Parathyroid adenoma (tissue), 2 donors: ENCODE data around the gene FOXD1.

ENCODE experiments used
- H2AFZ ChIP-seq: fragments of 300-600 bp; sonication (generic); one replicate; pipeline ENCODE4 v1.7.0; 2017; ENCODE audit warnings: antibody characterized with exemption, mild to moderate bottlenecking
- H3K27ac ChIP-seq: fragments of 300-600 bp; sonication (generic); one replicate; pipeline ENCODE4 v1.7.0; 2017
- H3K27me3 ChIP-seq: fragments of 300-600 bp; sonication (generic); one replicate; pipeline ENCODE4 v1.7.0; 2017; ENCODE audit warnings: low read length; ENCODE audit not compliant: control insufficient read depth, insufficient read depth
- H3K36me3 ChIP-seq: fragments of 300-600 bp; sonication (generic); one replicate; pipeline ENCODE4 v1.7.0; 2017; ENCODE audit warnings: low read length; ENCODE audit not compliant: control insufficient read depth, insufficient read depth
- H3K4me1 ChIP-seq: fragments of 300-600 bp; sonication (generic); one replicate; pipeline ENCODE4 v1.7.0; 2017; ENCODE audit warnings: control low read depth
- H3K4me2 ChIP-seq: fragments of 300-600 bp; sonication (generic); one replicate; pipeline ENCODE4 v1.7.0; 2017; ENCODE audit warnings: low read length
- H3K4me3 ChIP-seq: fragments of 300-600 bp; sonication (generic); one replicate; pipeline ENCODE4 v1.7.0; 2017; ENCODE audit warnings: low read depth, low read length
- H3K79me2 ChIP-seq: fragments of 300-600 bp; sonication (generic); one replicate; pipeline ENCODE4 v1.7.0; 2017; ENCODE audit warnings: control low read depth
- H3K9ac ChIP-seq: fragments of 300-600 bp; sonication (generic); one replicate; pipeline ENCODE4 v1.7.0; 2017; ENCODE audit warnings: mild to moderate bottlenecking
- H3K9me3 ChIP-seq: fragments of 300-600 bp; sonication (generic); one replicate; pipeline ENCODE4 v1.7.0; 2017; ENCODE audit warnings: low read length; ENCODE audit not compliant: control insufficient read depth
- CTCF ChIP-seq: fragments of 300-600 bp; sonication (generic); IDR thresholded peaks from one replicate; pipeline ENCODE4 v1.7.0; 2017; ENCODE audit warnings: antibody characterized with exemption, mild to moderate bottlenecking
- donor health status: primary hyperparathyroidism.

Gene FOXD1

GRCh38 chr5:73434461-73434860, 14.1 kb downstream of the FOXD1 start:
- H3K27ac ChIP-seq = no peak overlapping the region
- TF ChIP-seq CTCF = no peak
- H2AFZ ChIP-seq = no peak overlapping the region
- H3K4me3 ChIP-seq = no peak overlapping the region
- H3K9ac ChIP-seq = no peak overlapping the region
- H3K27me3 ChIP-seq = peaks cover 15% of the 10 kb centered on the region
- H3K9me3 ChIP-seq = no peaks in the 10 kb centered on the region
- no peaks in the 10 kb centered on the region for H3K79me2 ChIP-seq
- H3K4me2 ChIP-seq = no peak overlapping the region
- no peaks in the 10 kb centered on the region for H3K36me3 ChIP-seq
- no peaks in the 10 kb centered on the region for H3K4me1 ChIP-seq

GRCh38 chr5:73433982-73434342, 14.6 kb downstream of the FOXD1 start:
- H3K9me3 ChIP-seq = no peaks in the 10 kb centered on the region
- no peak for TF ChIP-seq CTCF
- H3K36me3 ChIP-seq = no peaks in the 10 kb centered on the region
- H2AFZ ChIP-seq = no peak overlapping the region
- peaks cover 12% of the 10 kb centered on the region for H3K27me3 ChIP-seq
- no peak overlapping the region for H3K27ac ChIP-seq
- no peak overlapping the region for H3K4me2 ChIP-seq
- no peaks in the 10 kb centered on the region for H3K4me1 ChIP-seq
- H3K9ac ChIP-seq = no peak overlapping the region
- no peak overlapping the region for H3K4me3 ChIP-seq
- H3K79me2 ChIP-seq = no peaks in the 10 kb centered on the region

- TF ChIP-seq CTCF = no peak
- Histone ChIP-seq H3K79me2 (no peaks in the 10 kb centered on the region), H3K4me3 (no peak overlapping the region), H3K27me3 (peaks cover 8% of the 10 kb centered on the region), H3K4me1 (no peaks in the 10 kb centered on the region), H3K36me3 (no peaks in the 10 kb centered on the region), H3K27ac (no peak overlapping the region), H2AFZ (no peak overlapping the region), H3K9me3 (no peaks in the 10 kb centered on the region), H3K9ac (no peak overlapping the region), H3K4me2 (no peak overlapping the region)
Measured at GRCh38 chr5:73433272-73433981, 15.2 kb downstream of the FOXD1 start.

- H3K9ac ChIP-seq = no peak overlapping the region
- H3K36me3 ChIP-seq = no peaks in the 10 kb centered on the region
- H3K4me2 ChIP-seq = no peak overlapping the region
- no peak overlapping the region for H3K27ac ChIP-seq
- H3K4me3 ChIP-seq = no peak overlapping the region
- no peaks in the 10 kb centered on the region for H3K9me3 ChIP-seq
- no peaks in the 10 kb centered on the region for H3K4me1 ChIP-seq
- no peak for TF ChIP-seq CTCF
- H3K79me2 ChIP-seq = no peaks in the 10 kb centered on the region
- no peaks in the 10 kb centered on the region for H3K27me3 ChIP-seq
- no peak overlapping the region for H2AFZ ChIP-seq
Measured at GRCh38 chr5:73431204-73431851, 17.2 kb downstream of the FOXD1 start.

GRCh38 chr5:73426034-73426433, 22.5 kb downstream of the FOXD1 start:
- Histone ChIP-seq H2AFZ (no peak overlapping the region), H3K36me3 (no peaks in the 10 kb centered on the region), H3K4me1 (no peaks in the 10 kb centered on the region), H3K4me3 (no peak overlapping the region), H3K4me2 (no peak overlapping the region), H3K27ac (no peak overlapping the region), H3K27me3 (peaks cover 4% of the 10 kb centered on the region), H3K79me2 (no peaks in the 10 kb centered on the region), H3K9me3 (no peaks in the 10 kb centered on the region), H3K9ac (no peak overlapping the region)
- no peak for TF ChIP-seq CTCF
